HepG2 (cell line): Measurements from ENCODE around the gene PPP2R2D. TPM values are rescaled to one million over a fixed set of nuclear protein-coding genes. Genes with fewer than 3 reads are reported as not detected.

Experiments
- ATAC-seq: fragments of 200-7000 bp; cut with Tn5 transposase; 3 replicates; pipeline ENCODE4 v1.9.1; 2020; ENCODE audit warnings: mild to moderate bottlenecking, moderate library complexity
- BruUV-seq: library from RNA; stranded (reverse); fragments of 400-500 nt; replicated peaks from 2 replicates; lab custom pipeline; 2021; lab: Mats Ljungman, UMichigan
- CTCF ChIA-PET: fragments of 300-600 bp; formaldehyde crosslinking; extraction: SDS; loops from one replicate; lab custom pipeline; 2021; ENCODE audit warnings: low total read pairs, inconsistent platforms, low intra/inter-chr PET ratio; lab: Yijun Ruan, JAX
- POLR2A ChIA-PET: fragments of 350-600 bp; sonication (Branson Sonifier 250); formaldehyde crosslinking; loops from one replicate; lab custom pipeline; 2020; ENCODE audit warnings: antibody characterized with exemption, inconsistent platforms; lab: Yijun Ruan, JAX
- DNase-seq: peaks from one replicate; pipeline ENCODE4 v3.0.0-alpha.2; 2015; ENCODE audit warnings: low spot score
- FAIRE-seq: peaks from 3 replicates; lab custom pipeline; 2011; peaks lifted over from hg19 to GRCh38; lab: Jason Lieb, UNC
- H2AFZ ChIP-seq: one replicate; pipeline ENCODE4 v1.6.1; 2011; ENCODE audit warnings: low read length, inconsistent platforms
- H3K27ac ChIP-seq: fragments of 300-600 bp; 3 replicates; pipeline ENCODE4 v1.8.0; 2011; ENCODE audit warnings: mixed run types, mild to moderate bottlenecking, mixed read lengths, low read length, inconsistent platforms; ENCODE audit not compliant: insufficient read depth; ENCODE audit errors: extremely low read length
- H3K27me3 ChIP-seq, 2 experiments: fragments of 200-600 bp in 1 of 2; 2 replicates in 1 of 2; 3 replicates in 1 of 2; pipeline versions ENCODE4 v1.6.0 to v1.8.0; 2011; ENCODE audit warnings: low read length in 2 of 2, mild to moderate bottlenecking in 2 of 2, moderate library complexity in 2 of 2, inconsistent platforms in 1 of 2; ENCODE audit not compliant: insufficient read depth in 2 of 2, control insufficient read depth in 1 of 2
- H3K36me3 ChIP-seq, 2 experiments: fragments of 200-600 bp in 1 of 2; replicated peaks in 1 of 2; 2 replicates in 1 of 2; 3 replicates in 1 of 2; pipeline versions ENCODE4 v1.5.1 to v1.8.0; 2011; ENCODE audit warnings: low read length in 2 of 2, inconsistent platforms in 1 of 2; ENCODE audit not compliant: insufficient read depth in 2 of 2, control insufficient read depth in 1 of 2
- H3K4me1 ChIP-seq: 2 replicates; pipeline ENCODE4 v1.5.1; 2012; ENCODE audit warnings: low read length, inconsistent platforms; ENCODE audit not compliant: insufficient read depth
- H3K4me2 ChIP-seq: 2 replicates; pipeline ENCODE4 v1.6.0; 2011; ENCODE audit warnings: low read depth, low read length, inconsistent platforms
- H3K4me3 ChIP-seq, 3 experiments: fragments of 200-600 bp in 1 of 3; sonication (generic), shearing (Covaris generic) in 1 of 3; replicated peaks in 1 of 3; 2 replicates each; pipeline ENCODE4 v1.5.1; 2011 to 2016; ENCODE audit warnings: low read length in 3 of 3, inconsistent platforms in 2 of 3, low read depth in 2 of 3, mild to moderate bottlenecking in 2 of 3, control low read depth in 1 of 3, mixed read lengths in 1 of 3; ENCODE audit not compliant: insufficient read depth in 1 of 3
- H3K79me2 ChIP-seq: one replicate; pipeline ENCODE4 v1.6.1; 2011; ENCODE audit warnings: low read length, inconsistent platforms; ENCODE audit not compliant: insufficient read depth
- H3K9ac ChIP-seq: 2 replicates; pipeline ENCODE4 v1.6.0; 2011; ENCODE audit warnings: mild to moderate bottlenecking, low read depth, low read length, inconsistent platforms; ENCODE audit not compliant: insufficient read depth
- H3K9me3 ChIP-seq: 2 replicates; pipeline ENCODE4 v1.5.1; 2012; ENCODE audit warnings: mild to moderate bottlenecking, low read length
- H4K20me1 ChIP-seq: 2 replicates; pipeline ENCODE4 v1.6.0; 2011; ENCODE audit warnings: inconsistent platforms, mild to moderate bottlenecking, low read length, moderate library complexity; ENCODE audit not compliant: insufficient read depth
- KLF6 ChIP-seq: IDR thresholded peaks from 2 replicates; pipeline ENCODE4 v1.8.0; 2016; ENCODE audit warnings: missing biosample characterization, missing genetic modification reagents
- LCORL ChIP-seq, 2 experiments: fragments of 450-650 bp in 1 of 2; sonication (generic) in 1 of 2; formaldehyde crosslinking in 1 of 2; IDR thresholded peaks; 2 replicates each; pipeline versions ENCODE4 v1.5.0 to v1.6.1; 2017 to 2020; ENCODE audit warnings: antibody characterized with exemption in 1 of 2, missing genetic modification reagents in 1 of 2
- MBNL3 ChIP-seq: fragments of 250-450 bp; sonication (Bioruptor Pico); conservative IDR thresholded peaks from 2 replicates; pipeline ENCODE4 v1.8.0; 2022; ENCODE audit warnings: mild to moderate bottlenecking, inconsistent platforms
- NFRKB ChIP-seq: fragments of 450-650 bp; IDR thresholded peaks from 2 replicates; pipeline ENCODE4 v1.6.1; 2017
- NR2F1 ChIP-seq, 2 experiments: fragments of 450-650 bp in 1 of 2; formaldehyde crosslinking in 1 of 2; IDR thresholded peaks; 2 replicates each; pipeline versions ENCODE4 v1.5.0 to v1.6.1; 2016 to 2020; ENCODE audit warnings: mild to moderate bottlenecking in 1 of 2, missing compliant biosample characterization in 1 of 2, missing genetic modification reagents in 1 of 2, moderate library complexity in 1 of 2
- TERF1 ChIP-seq: sonication (generic); formaldehyde crosslinking; IDR thresholded peaks from 2 replicates; pipeline ENCODE4 v1.8.0; 2022; ENCODE audit warnings: mild to moderate bottlenecking, missing genetic modification reagents, moderate library complexity
- ZNF574 ChIP-seq: sonication (generic); formaldehyde crosslinking; IDR thresholded peaks from 2 replicates; pipeline ENCODE4 v1.4.0; 2020; ENCODE audit warnings: missing genetic modification reagents
- ZSCAN21 ChIP-seq: sonication (generic); formaldehyde crosslinking; IDR thresholded peaks from 2 replicates; pipeline ENCODE4 v1.8.0; 2022; ENCODE audit warnings: mild to moderate bottlenecking, missing genetic modification reagents, moderate library complexity, borderline replicate concordance
- ZZZ3 ChIP-seq: sonication (generic); formaldehyde crosslinking; IDR thresholded peaks from 2 replicates; pipeline ENCODE4 v1.4.0; 2020; ENCODE audit warnings: missing genetic modification reagents, mild to moderate bottlenecking, borderline replicate concordance
- WGBS: methylation state at CpG from one replicate; pipeline ENCODE4 v1.1.6; 2017; ENCODE audit warnings: low lambda C conversion rate; 5-methylcytosine and 5-hydroxymethylcytosine counted together
- in situ Hi-C: cut with HindIII; loops from 2 replicates; pipeline ENCODE4 v1.10.0; 2017; ENCODE audit warnings: low pct_unique_long_range_greater_than_20kb; ENCODE audit not compliant: extremely low pct_ligation_motif_present
- intact Hi-C: fragments of 100-400 bp; cut with micrococcal nuclease; formaldehyde crosslinking; loops from one replicate; pipeline ENCODE4 v1.10.0; 2022; ENCODE audit not compliant: unreplicated experiment
- polyA plus RNA-seq, 8 experiments: library from polyadenylated mRNA; depleted of rRNA in 3 of 8; stranded (reverse) in 7 of 8; unstranded in 1 of 8; fragments of >200 nt; fragmentation: Illumina TruSeq in 4 of 8; extraction: Trizol in 4 of 8; gene quantifications; 2 replicates each; pipeline versions ENCODE4 v1.2.1 to v1.2.3, GENCODE V29; 2011 to 2016; ENCODE audit warnings: low read depth in 4 of 8, missing spikeins in 1 of 8, mixed read lengths in 1 of 8; ENCODE audit not compliant: insufficient read depth in 1 of 8
- total RNA-seq, 5 experiments: library from RNA; depleted of rRNA; stranded (reverse); fragments of >200 nt; fragmentation: Illumina TruSeq; extraction: Trizol; gene quantifications; 2 replicates each; pipeline ENCODE4 v1.2.3, GENCODE V29; 2016; ENCODE audit warnings: low read depth in 1 of 5
- TF ChIP-seq, protein P1 (sequence below): sonication (generic); formaldehyde crosslinking; IDR thresholded peaks from 2 replicates; pipeline ENCODE4 v1.4.0; 2020; ENCODE audit warnings: low read depth, missing genetic modification reagents

The PPP2R2D gene
- total and polyA plus RNA-seq, 2 of the 13 experiments (the other 11 are each of a cell fraction or from before 2014, with no cell fraction given): 32.7 to 33.2 TPM

- in situ Hi-C loops (loop anchor here (5.0 to 25.0 kb wide), 3 partner anchors 131 to 1704 kb away; no protein-coding TSS in a partner anchor), intact Hi-C loops (no loop called here)
- FAIRE-seq (no peak), ATAC-seq (peak; percentile 93), DNase-seq (peak; percentile 37)
- H3K4me1 ChIP-seq: peaks cover 39% of the 10 kb centered on the region
- WGBS: 2% methylated on average over 14 of the region's 24 CpGs
- peak overlapping the region; percentile 73 for H3K4me2 ChIP-seq
- H3K9me3 ChIP-seq: no peaks in the 10 kb centered on the region
- H3K36me3 ChIP-seq: no peaks in the 10 kb centered on the region
- ChIA-PET CTCF (no interaction called here), POLR2A (interaction anchor here (1.2 to 2.2 kb wide), 4 partner anchors 10 to 107 kb away, joined by 3 to 13 read pairs (median 6); partner anchors contain the start of genes BNIP3 and PPP2R2D)
- peaks cover 3 to 23% of the 10 kb centered on the region in 2 experiments; a peak in 3 of 5 replicates for H3K27me3 ChIP-seq
- no peaks in the 10 kb centered on the region for H4K20me1 ChIP-seq
- BruUV-seq: no TSS peak
- peak overlapping the region; percentile 44 for H3K27ac ChIP-seq
- H3K9ac ChIP-seq: peak overlapping the region; percentile 31; the same call in 1 of the 2 replicates
- no peak overlapping the region for H2AFZ ChIP-seq
- H3K79me2 ChIP-seq: no peaks in the 10 kb centered on the region
- H3K4me3 ChIP-seq: peak overlapping the region; percentile 36 to 57 (median 47); a peak in 5 of 6 replicates
- TF ChIP-seq NFRKB (no peak), ZNF574 (CRISPR knock-in tag) (no peak), KLF6 (CRISPR knock-in tag) (no peak), MBNL3 (CRISPR knock-in tag) (no peak), TERF1 (CRISPR knock-in tag) (no peak), ZSCAN21 (CRISPR knock-in tag) (no peak), LCORL (IDR thresholded peaks at IDR 0.05) (no peak), LCORL (CRISPR knock-in tag; IDR thresholded peaks at IDR 0.05) (0 out of 2 replicates have a peak, but pooled peaks have one; percentile 3), NR2F1 (CRISPR knock-in tag; IDR thresholded peaks at IDR 0.05) (no peak), ZZZ3 (no peak)
- TF ChIP-seq, protein P1, sequence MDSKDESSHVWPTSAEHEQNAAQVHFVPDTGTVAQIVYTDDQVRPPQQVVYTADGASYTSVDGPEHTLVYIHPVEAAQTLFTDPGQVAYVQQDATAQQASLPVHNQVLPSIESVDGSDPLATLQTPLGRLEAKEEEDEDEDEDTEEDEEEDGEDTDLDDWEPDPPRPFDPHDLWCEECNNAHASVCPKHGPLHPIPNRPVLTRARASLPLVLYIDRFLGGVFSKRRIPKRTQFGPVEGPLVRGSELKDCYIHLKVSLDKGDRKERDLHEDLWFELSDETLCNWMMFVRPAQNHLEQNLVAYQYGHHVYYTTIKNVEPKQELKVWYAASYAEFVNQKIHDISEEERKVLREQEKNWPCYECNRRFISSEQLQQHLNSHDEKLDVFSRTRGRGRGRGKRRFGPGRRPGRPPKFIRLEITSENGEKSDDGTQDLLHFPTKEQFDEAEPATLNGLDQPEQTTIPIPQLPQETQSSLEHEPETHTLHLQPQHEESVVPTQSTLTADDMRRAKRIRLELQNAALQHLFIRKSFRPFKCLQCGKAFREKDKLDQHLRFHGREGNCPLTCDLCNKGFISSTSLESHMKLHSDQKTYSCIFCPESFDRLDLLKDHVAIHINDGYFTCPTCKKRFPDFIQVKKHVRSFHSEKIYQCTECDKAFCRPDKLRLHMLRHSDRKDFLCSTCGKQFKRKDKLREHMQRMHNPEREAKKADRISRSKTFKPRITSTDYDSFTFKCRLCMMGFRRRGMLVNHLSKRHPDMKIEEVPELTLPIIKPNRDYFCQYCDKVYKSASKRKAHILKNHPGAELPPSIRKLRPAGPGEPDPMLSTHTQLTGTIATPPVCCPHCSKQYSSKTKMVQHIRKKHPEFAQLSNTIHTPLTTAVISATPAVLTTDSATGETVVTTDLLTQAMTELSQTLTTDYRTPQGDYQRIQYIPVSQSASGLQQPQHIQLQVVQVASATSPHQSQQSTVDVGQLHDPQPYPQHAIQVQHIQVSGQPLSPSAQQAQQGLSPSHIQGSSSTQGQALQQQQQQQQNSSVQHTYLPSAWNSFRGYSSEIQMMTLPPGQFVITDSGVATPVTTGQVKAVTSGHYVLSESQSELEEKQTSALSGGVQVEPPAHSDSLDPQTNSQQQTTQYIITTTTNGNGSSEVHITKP (CRISPR knock-in tag): no peak
These were observed 9.4 kb upstream of the PPP2R2D start for GRCh38 chr10:131891196-131891928.
